ENCODE results near the gene DFFA.
"Not testable (repeated sequence)": the region's sequence is repeated elsewhere in the genome, so short reads cannot be mapped to it uniquely, and the experiment has no call there.

The DFFA gene

GRCh38 chr1:10425826-10426534 lies 46.3 kb downstream of the DFFA start:
- not testable (repeated sequence) for DNase-seq

GRCh38 chr1:10424651-10425050 lies 47.7 kb downstream of the DFFA start:
- DNase-seq: no peak

- no peak for DNase-seq
Observed at GRCh38 chr1:10424034-10424433, 48.3 kb downstream of the DFFA start.

- DNase-seq: no peak
Observed at GRCh38 chr1:10421637-10422036, 50.7 kb downstream of the DFFA start.

- no peak for DNase-seq
Observed at GRCh38 chr1:10419351-10419750, 53.0 kb downstream of the DFFA start.

- not testable (repeated sequence) for DNase-seq
Observed at GRCh38 chr1:10418741-10419140, 53.6 kb downstream of the DFFA start.

- not testable (repeated sequence) for DNase-seq
Observed at GRCh38 chr1:10415967-10416366, 56.4 kb downstream of the DFFA start.

GRCh38 chr1:10415211-10415930 lies 57.0 kb downstream of the DFFA start:
- no peak for DNase-seq

GRCh38 chr1:10407201-10407600 lies 65.1 kb downstream of the DFFA start:
- no peak for DNase-seq
